Measurements from ENCODE around the gene CD63.
A peak's percentile ranks its signal among the peaks of the same experiment; 100 is the strongest.

Gene CD63

DNA sequence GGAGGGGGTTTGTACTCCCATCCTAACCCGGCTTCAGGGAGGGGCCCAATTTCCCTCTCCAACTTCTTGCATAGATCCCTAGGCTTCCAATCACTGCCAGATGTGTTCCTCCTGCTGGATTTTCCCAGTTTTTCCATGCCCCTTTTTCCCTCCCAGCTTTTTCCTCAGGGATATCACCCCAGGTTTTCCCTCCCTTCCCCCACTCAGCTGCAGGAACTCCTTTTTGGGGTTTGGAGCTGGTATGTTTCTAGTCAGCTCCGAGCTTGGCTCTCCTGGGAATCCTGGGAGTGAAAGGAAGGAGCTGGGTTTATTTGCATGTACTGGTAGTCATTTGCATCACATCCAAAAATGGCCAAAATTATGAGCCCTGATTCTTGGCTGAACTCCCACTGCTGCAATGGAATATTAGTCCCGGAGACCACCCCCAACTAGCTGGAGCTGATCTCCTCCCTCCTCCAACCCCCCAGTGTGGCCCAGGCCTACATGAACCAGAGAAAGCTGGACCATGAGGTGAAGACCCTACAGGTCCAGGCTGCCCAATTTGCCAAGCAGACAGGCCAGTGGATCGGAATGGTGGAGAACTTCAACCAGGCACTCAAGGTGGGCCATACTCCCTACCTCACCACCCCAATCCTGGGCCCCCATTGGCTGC is 10.1 kb downstream of the CD63 start:
- no peaks in the 10 kb centered on the region for H3K36me3 Mint-ChIP-seq
- H3K4me1 Mint-ChIP-seq = peaks cover 38% of the 10 kb centered on the region
- no peak overlapping the region for H3K4me3 Mint-ChIP-seq
- H3K27me3 Mint-ChIP-seq = no peaks in the 10 kb centered on the region
- no peaks in the 10 kb centered on the region for H3K9me3 Mint-ChIP-seq
- ATAC-seq = no peak
- H3K27ac Mint-ChIP-seq = peak overlapping the region; percentile 25

DNA sequence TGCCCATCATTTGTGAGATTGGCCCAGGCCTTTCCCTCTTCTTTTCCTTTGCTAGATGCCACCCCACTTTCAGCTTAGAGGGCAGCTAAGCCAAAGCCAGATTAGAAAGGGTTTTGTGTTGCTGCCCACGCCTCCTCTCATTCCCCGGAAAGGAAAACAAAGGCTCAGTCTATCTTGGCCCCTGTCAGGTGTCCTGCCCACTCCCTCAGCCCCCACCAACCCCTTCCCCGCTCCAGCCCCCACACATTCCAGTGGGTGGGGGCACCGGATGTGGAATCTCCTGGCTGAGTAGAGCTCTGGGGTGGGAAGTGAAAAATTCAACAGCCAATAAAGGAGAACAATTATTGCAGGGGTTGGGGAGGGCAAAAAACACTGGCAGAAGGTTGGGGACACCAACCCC is 10.8 kb downstream of the CD63 start:
- no peaks in the 10 kb centered on the region for H3K27me3 Mint-ChIP-seq
- H3K27ac Mint-ChIP-seq = no peak overlapping the region
- no peaks in the 10 kb centered on the region for H3K9me3 Mint-ChIP-seq
- no peak for ATAC-seq
- H3K36me3 Mint-ChIP-seq = no peaks in the 10 kb centered on the region
- H3K4me1 Mint-ChIP-seq = peaks cover 38% of the 10 kb centered on the region
- H3K4me3 Mint-ChIP-seq = peak overlapping the region; percentile 88

DNA sequence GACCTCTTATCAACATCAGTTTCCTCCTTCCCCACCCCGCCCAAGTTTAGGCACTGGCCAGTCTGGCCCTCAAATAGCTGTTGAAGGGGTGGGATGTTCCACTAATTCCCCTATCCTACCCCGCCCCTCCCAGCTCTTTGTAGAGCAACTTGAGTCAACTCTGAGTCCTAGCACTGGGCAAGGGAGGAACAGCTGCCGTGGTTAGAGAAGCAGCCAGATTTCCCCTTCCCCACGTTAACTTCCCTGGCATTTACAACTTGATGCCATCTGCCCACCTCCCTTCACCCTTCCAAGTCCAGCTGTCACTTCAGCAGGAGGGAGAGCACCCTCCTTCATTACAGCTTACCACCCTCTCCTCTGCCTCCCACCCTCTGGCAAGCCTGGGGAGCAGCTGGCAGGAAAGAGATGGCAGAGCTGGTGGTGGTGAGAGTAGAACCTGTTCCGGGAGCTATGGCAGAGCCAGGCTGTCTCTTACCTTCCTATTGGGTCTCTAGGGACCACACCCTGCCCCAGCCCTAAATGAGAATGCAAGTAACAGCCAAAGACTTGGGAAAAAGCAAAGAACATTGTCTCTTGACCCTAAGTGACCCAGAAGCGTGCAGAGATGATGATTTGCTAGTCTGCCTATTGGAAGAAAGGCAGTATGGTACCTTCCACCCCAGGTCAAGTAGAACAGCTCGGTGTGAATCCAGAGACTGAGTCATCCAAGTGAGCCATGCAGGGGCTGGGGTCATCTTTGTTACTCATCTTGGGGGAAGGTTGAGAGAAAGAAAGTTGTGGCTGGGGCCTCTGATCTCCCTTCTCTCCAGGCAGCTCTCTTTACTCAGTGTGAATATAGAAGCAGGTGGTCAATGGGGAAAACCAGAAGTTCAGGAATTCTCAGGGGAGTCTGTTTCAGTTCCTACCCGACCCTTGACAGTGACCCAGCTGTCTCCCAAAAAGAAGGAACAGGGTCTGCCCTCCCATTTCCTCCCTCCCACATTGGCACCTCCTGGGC is 11.5 kb downstream of the CD63 start:
- ATAC-seq = no peak
- peak overlapping the region; percentile 88 for H3K4me3 Mint-ChIP-seq
- no peaks in the 10 kb centered on the region for H3K27me3 Mint-ChIP-seq
- peaks cover 38% of the 10 kb centered on the region for H3K4me1 Mint-ChIP-seq
- H3K9me3 Mint-ChIP-seq = no peaks in the 10 kb centered on the region
- H3K27ac Mint-ChIP-seq = peak overlapping the region; percentile 91
- no peaks in the 10 kb centered on the region for H3K36me3 Mint-ChIP-seq

DNA sequence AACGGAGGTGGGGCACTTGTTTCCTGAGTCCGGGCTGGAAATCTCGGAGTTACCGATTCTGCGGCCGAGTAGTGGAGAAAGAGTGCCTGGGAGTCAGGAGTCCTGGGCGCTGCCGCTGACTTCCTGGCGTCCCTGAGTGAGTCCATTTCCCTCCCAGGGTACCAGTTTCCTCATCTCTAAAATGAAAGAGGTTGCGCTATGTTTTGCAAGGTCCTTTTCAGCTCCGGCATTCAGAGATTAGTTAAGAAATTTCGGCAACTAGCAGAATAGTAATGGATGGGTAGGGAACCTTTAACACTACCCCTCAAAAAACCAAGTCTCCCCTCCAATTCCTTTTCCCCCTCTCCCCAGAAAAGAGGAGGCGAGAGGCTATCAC is 12.2 kb downstream of the CD63 start:
- Mint-ChIP-seq H3K27ac (peak overlapping the region; percentile 91), H3K4me3 (peak overlapping the region; percentile 88), H3K36me3 (no peaks in the 10 kb centered on the region), H3K27me3 (no peaks in the 10 kb centered on the region), H3K4me1 (peaks cover 38% of the 10 kb centered on the region), H3K9me3 (no peaks in the 10 kb centered on the region)
- no peak for ATAC-seq

DNA sequence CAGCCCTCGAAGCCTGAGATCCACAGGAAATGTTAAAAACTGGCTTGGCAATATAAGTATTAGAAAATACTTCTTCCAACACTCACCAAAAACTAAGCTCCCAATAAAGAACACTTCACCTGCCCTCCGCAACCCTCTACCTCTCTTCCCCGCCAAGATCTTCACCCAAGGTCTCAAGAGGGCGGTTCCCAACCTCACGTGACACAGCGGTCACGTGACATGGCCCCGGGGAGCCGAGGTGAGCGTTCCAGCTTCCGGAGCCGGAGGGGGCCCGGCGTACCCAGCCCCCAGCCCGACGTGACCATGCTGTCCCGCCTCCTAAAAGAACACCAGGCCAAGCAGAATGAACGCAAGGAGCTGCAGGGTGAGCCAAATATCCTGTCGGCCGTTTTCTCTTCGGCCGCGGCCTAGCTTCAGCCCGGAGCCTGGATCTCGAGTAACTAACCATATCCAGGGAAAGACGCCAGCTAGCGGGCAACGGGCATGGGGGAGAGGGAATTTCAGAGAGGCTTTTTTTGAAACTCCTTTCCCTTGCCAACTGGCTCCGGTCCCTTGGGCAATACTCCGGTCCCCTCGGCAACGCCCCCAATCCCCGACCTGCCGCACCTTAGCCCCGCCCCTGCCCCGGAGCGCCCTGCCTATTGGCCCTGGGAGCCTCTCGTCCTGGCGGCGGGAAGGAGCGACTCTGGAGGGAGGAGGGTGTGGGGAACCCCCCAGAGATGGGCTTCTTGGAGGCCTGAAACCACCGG is 12.8 kb downstream of the CD63 start, which contains the start of gene BLOC1S1:
Gene BLOC1S1, plus strand, starts transcription at position 214 of the 749 bp plus-strand sequence. Its CDS starts 6 bp downstream, at position 220.
- Mint-ChIP-seq H3K4me1 (peaks cover 38% of the 10 kb centered on the region), H3K36me3 (no peaks in the 10 kb centered on the region), H3K27me3 (no peaks in the 10 kb centered on the region), H3K4me3 (peak within 1 kb of the TSS; percentile 88), H3K27ac (peak within 1 kb of the TSS; percentile 91), H3K9me3 (no peaks in the 10 kb centered on the region)
- ATAC-seq = peak; percentile 97

DNA sequence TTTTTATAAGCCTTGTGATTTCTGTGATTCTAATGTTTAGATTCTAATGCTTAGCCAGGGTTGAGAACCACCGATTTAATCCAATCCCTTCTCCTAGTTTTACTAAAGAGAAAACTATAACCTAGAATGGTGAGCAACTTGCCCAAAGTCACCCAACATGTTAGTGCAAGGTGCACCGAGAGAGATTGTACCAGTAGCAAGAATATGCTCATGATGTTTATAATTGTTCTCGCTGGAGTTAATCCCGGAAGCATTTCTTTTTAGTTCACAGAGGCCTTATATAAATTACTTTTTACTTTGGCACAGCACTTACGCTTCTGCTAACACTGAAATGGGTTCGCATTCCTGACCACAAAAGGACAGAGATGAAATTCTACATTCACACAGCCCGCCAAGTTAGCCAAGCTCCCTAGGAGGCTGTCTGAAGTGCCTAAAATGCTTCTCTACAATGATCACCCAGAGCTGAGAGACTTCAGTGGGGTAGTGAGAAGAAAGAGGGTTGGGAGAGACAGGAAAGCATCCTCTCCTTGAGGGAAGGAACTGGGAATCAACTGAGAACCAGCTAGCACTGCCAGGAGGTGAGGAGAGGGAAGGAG is 13.5 kb downstream of the CD63 start:
- H3K27ac Mint-ChIP-seq = peak overlapping the region; percentile 91
- peaks cover 38% of the 10 kb centered on the region for H3K4me1 Mint-ChIP-seq
- H3K4me3 Mint-ChIP-seq = peak overlapping the region; percentile 88
- no peak for ATAC-seq
- H3K36me3 Mint-ChIP-seq = no peaks in the 10 kb centered on the region
- H3K27me3 Mint-ChIP-seq = no peaks in the 10 kb centered on the region
- H3K9me3 Mint-ChIP-seq = no peaks in the 10 kb centered on the region

DNA sequence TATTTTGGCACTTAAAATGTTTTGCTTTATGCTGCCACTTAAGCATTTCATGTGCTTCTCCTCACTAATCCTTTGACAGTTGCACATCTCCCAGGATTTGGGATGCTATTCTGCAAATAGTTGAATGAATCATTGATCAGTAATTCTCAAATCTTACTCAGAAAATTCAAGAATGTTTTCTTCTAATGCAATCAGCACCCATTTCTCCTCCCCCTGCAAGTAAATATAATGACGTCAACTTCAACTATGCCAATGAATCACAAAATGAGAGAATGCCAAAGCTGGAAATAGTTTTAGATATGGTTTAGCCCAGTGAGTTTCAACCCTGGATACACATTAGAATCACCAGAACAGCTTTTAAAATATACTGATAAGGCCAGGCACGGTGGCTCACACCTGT is 15.1 kb downstream of the CD63 start:
- ATAC-seq = no peak
- H3K27ac Mint-ChIP-seq = no peak overlapping the region
- H3K36me3 Mint-ChIP-seq = no peaks in the 10 kb centered on the region
- H3K9me3 Mint-ChIP-seq = no peaks in the 10 kb centered on the region
- peaks cover 41% of the 10 kb centered on the region for H3K4me1 Mint-ChIP-seq
- H3K4me3 Mint-ChIP-seq = no peak overlapping the region
- peaks cover 7% of the 10 kb centered on the region for H3K27me3 Mint-ChIP-seq

DNA sequence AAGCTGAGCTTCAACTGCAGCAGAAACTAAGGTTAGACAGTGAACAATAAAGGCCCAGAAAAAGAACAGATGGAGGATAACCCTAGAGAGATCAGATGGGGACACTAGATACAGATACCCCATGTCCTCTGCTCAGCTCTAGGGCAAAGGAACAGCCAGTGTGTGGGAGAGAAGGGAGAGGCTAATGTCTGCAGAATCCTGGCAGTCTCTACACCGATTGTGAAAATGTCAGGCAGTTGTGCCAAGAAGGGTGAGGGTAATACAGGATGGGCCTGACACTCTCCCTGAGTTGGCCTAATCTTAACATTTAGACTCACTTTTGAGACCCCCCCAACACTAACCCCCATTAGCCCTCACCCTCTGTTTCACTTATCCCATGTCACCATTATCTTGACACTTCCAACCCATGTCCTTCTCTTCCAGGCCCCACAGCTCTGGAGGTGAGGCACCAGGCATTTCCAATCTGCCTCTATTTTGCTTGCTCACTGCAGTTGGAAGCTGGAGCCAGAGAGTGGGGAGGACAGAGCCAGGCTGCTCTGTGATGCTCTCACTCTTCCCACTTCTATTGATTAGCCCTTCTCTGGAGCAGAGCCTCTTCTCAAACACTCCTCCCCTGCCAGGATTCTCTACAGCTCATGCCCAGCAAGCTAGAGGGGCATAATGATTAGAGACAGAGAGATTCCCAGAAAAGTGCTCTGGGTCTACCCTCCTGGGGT is 16.0 kb downstream of the CD63 start:
- Mint-ChIP-seq H3K27ac (no peak overlapping the region), H3K27me3 (peaks cover 16% of the 10 kb centered on the region), H3K36me3 (no peaks in the 10 kb centered on the region), H3K4me3 (no peak overlapping the region), H3K4me1 (peaks cover 41% of the 10 kb centered on the region), H3K9me3 (no peaks in the 10 kb centered on the region)
- no peak for ATAC-seq

DNA sequence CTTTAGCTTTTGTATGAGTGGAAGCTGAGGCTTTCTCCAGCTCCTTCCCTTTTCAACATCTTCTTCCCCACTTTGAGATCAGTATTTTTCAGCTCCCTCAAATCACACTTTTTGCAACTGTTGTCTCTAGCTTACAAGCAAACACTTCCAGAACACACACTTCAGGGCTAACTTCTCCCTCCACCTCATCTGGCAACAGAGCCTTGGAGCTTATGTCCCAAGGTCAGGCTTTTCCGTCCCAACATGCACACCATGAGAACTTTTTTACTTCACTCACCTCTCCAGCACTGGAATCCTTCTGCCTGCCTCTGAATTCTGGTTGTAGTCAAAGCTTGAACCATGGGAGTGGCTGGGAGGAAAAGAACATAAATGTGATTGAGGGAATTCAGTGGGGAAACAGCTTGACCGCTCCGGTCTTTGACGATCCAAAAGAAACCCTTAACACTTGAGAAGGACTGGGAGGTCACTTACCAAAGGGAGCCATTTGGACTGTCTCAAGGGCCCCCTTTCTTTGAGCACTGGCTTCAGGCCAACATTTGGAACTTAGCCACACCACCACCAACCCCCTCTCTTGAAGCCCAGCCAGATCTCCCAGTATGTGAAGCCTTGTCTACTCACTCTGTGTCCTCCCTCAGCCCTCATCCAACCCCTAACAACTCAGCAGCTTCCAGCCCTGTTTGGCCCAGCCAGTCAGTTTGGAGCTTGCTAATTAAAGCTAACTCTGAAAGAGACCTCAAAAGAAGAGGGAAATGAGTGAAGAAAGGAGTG is 16.8 kb downstream of the CD63 start:
- no peak for ATAC-seq
- H3K36me3 Mint-ChIP-seq = no peaks in the 10 kb centered on the region
- H3K9me3 Mint-ChIP-seq = no peaks in the 10 kb centered on the region
- peaks cover 20% of the 10 kb centered on the region for H3K27me3 Mint-ChIP-seq
- peaks cover 38% of the 10 kb centered on the region for H3K4me1 Mint-ChIP-seq
- no peak overlapping the region for H3K4me3 Mint-ChIP-seq
- H3K27ac Mint-ChIP-seq = no peak overlapping the region

DNA sequence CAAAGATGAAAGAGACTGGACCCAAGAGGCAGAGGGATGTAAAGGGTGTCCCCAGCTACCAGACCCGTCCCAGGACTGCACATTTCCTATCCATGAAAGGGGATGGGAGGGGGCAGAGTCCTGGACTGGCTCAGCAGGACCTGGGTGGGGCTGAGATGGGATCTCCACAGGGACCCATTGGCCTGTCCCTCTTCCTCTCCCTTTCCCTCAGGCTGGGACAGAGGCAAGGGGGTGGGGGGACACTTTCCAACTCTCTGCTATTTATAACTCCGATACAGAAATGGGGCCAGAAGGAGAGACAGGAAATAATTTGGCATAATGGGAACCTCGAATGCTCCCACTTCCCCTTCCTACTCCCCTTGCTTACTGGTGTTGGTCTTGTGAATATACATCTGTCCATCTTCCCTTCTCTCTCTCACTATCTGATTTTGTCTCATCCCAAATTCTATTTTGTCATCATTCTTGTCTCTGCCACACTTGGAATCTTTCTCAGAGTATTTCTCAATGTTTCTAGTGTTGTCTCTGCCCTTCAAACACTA is 20.0 kb downstream of the CD63 start:
- H3K4me3 Mint-ChIP-seq = peak overlapping the region; percentile 78
- H3K27me3 Mint-ChIP-seq = peaks cover 25% of the 10 kb centered on the region
- no peaks in the 10 kb centered on the region for H3K9me3 Mint-ChIP-seq
- peak overlapping the region; percentile 3 for H3K27ac Mint-ChIP-seq
- H3K36me3 Mint-ChIP-seq = no peaks in the 10 kb centered on the region
- no peak for ATAC-seq
- peaks cover 25% of the 10 kb centered on the region for H3K4me1 Mint-ChIP-seq

DNA sequence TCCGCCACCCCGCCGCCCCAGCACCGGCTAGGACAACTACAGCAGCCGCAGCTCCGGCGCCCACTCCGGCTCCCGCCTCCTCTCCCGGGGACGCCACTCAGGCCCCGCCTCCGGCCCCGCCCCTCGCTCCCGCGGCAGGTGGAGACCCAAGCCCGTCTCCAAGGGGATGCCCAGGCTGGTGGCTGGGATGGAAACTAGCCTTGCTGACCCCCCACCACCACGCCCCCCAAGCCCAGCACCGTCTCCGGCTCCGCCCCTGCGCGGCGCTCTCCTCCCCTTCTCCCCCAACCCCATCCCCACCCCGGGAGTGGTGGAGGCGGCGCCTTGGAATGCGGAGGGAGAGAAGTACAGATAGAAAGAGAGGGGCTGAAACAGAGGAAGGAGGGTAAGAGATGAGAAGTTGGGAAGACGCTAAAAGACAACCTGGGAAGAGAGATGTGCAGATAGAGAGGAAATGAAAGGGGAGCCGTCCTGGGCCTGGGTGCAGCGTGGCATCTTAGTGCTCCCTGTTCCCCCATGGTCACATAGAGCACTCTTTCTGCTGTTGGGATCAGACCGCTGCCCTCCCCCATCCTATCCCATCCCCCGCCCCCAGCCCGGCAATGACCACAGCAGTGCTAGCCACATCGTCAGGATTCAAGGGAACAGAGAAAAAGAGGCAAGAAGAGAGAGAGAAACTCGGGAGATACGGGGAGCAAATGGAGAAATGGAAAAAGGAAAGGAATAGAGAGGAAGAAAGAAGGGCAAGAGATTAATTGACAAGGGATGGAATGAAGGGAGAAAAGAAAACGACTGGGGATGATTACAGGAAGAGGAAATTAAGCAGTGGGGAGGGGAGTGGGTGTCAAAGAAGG is 20.7 kb downstream of the CD63 start, which contains the start of gene ITGA7:
Gene ITGA7, minus strand, starts transcription at position 64 of the 854 bp plus-strand sequence. CDS start 222 bp downstream, outside the sequence.
- Mint-ChIP-seq H3K4me3 (peak within 1 kb of the TSS; percentile 78), H3K36me3 (no peaks in the 10 kb centered on the region), H3K27ac (peak within 1 kb of the TSS; percentile 3), H3K9me3 (no peaks in the 10 kb centered on the region), H3K27me3 (peaks cover 25% of the 10 kb centered on the region), H3K4me1 (peaks cover 25% of the 10 kb centered on the region)
- peak; percentile 80 for ATAC-seq

DNA sequence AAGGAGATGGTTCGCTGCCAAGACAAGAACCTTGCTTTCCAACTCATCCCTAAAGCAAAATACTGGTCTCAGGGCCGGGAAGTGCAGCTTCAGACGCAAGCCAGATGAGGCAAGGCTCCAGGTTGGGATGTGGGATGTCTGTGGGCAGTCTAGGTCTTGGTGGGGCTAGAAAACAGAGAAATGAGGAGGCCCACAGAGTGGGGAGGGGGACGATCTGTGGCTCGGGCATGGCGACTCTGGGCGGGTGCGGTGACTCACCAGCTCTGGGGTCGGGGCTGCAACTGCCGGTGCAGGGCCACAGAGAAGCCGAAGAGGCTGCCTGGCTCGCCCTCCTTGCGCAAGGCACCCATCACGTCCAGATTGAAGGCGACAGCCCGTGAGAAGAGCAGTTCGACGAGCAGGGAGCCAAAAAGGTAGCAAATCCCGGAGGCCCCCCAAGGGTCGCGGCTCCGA is 21.6 kb downstream of the CD63 start:
- no peak for ATAC-seq
- Mint-ChIP-seq H3K27ac (no peak overlapping the region), H3K27me3 (peaks cover 25% of the 10 kb centered on the region), H3K36me3 (no peaks in the 10 kb centered on the region), H3K4me3 (peak overlapping the region; percentile 32), H3K9me3 (no peaks in the 10 kb centered on the region), H3K4me1 (peaks cover 25% of the 10 kb centered on the region)

Data from stimulated activated memory B cell treated with anti-CD40 and anti-IgM and Interleukin-4, amounts not matched to agents 10 μg/mL and 1 μg/mL and 100 μg/mL, for 72 hours (primary cell).